Stomach (tissue), 4 donors: ENCODE results near the gene SNCA.

Experiments used
- CTCF ChIP-seq, 7 experiments: fragments of 450-650 bp in 4 of 7; fragments of 200-600 bp in 3 of 7; sonication (generic) in 3 of 7; IDR thresholded peaks; one replicate each; pipeline ENCODE4 v1.5.1; 2016 to 2019; ENCODE audit warnings: antibody characterized with exemption in 7 of 7, control low read depth in 2 of 7, mild to moderate bottlenecking in 1 of 7
- POLR2A ChIP-seq, 4 donors: fragments of 450-650 bp; IDR thresholded peaks; one replicate each; pipeline ENCODE4 v1.6.1; 2016; ENCODE audit warnings: antibody characterized with exemption in 4 of 4, control low read depth in 2 of 4, mild to moderate bottlenecking in 1 of 4, moderate library complexity in 1 of 4
- POLR2AphosphoS5 ChIP-seq, 3 donors: sonication (generic); formaldehyde crosslinking; IDR thresholded peaks; one replicate each; pipeline ENCODE4 v1.6.1; 2016; ENCODE audit warnings: antibody characterized with exemption in 3 of 3

GRCh38 chr4:89757154-89757719, 79.7 kb downstream of the SNCA start:
- no peak for TF ChIP-seq CTCF (IDR thresholded peaks at IDR 0.05)
- no peak for TF ChIP-seq POLR2A (IDR thresholded peaks at IDR 0.05)
- TF ChIP-seq POLR2AphosphoS5 (IDR thresholded peaks at IDR 0.05), result no peak
